Neural cell (in vitro differentiated cells): ENCODE measurements around the gene KLHL22.

Experiments
- POLR2AphosphoS5 ChIP-seq: IDR thresholded peaks from 2 replicates; pipeline ENCODE4 v1.6.1; 2012
- TAF1 ChIP-seq: IDR thresholded peaks from 2 replicates; pipeline ENCODE4 v1.6.1; 2012; ENCODE audit warnings: low read depth
- TF ChIP-seq, protein P1 (sequence below): fragments of 450-650 bp; IDR thresholded peaks from 2 replicates; pipeline ENCODE4 v1.5.1; 2014; ENCODE audit warnings: antibody characterized with exemption, mild to moderate bottlenecking, moderate library complexity; ENCODE audit not compliant: poor library complexity, severe bottlenecking
- TF ChIP-seq, protein P2 (sequence below): IDR thresholded peaks from 2 replicates; pipeline ENCODE4 v1.6.1; 2012; ENCODE audit warnings: borderline replicate concordance

DNA sequence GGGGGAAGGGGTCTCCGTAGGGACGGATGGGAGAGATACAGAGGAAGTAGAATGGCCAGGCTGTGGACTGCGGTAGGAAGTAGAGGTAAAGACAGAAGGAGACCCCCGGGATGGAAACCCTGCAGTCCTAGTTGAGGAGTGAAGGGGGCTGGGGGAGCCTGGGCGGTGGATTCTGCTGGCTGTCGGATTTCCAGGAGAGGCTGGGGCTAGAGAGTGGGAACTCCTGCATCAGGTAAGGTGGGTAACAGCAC lies 57.2 kb downstream of the KLHL22 start:
- TF ChIP-seq, protein P1, sequence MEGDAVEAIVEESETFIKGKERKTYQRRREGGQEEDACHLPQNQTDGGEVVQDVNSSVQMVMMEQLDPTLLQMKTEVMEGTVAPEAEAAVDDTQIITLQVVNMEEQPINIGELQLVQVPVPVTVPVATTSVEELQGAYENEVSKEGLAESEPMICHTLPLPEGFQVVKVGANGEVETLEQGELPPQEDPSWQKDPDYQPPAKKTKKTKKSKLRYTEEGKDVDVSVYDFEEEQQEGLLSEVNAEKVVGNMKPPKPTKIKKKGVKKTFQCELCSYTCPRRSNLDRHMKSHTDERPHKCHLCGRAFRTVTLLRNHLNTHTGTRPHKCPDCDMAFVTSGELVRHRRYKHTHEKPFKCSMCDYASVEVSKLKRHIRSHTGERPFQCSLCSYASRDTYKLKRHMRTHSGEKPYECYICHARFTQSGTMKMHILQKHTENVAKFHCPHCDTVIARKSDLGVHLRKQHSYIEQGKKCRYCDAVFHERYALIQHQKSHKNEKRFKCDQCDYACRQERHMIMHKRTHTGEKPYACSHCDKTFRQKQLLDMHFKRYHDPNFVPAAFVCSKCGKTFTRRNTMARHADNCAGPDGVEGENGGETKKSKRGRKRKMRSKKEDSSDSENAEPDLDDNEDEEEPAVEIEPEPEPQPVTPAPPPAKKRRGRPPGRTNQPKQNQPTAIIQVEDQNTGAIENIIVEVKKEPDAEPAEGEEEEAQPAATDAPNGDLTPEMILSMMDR: no peak
- TF ChIP-seq, protein P2, sequence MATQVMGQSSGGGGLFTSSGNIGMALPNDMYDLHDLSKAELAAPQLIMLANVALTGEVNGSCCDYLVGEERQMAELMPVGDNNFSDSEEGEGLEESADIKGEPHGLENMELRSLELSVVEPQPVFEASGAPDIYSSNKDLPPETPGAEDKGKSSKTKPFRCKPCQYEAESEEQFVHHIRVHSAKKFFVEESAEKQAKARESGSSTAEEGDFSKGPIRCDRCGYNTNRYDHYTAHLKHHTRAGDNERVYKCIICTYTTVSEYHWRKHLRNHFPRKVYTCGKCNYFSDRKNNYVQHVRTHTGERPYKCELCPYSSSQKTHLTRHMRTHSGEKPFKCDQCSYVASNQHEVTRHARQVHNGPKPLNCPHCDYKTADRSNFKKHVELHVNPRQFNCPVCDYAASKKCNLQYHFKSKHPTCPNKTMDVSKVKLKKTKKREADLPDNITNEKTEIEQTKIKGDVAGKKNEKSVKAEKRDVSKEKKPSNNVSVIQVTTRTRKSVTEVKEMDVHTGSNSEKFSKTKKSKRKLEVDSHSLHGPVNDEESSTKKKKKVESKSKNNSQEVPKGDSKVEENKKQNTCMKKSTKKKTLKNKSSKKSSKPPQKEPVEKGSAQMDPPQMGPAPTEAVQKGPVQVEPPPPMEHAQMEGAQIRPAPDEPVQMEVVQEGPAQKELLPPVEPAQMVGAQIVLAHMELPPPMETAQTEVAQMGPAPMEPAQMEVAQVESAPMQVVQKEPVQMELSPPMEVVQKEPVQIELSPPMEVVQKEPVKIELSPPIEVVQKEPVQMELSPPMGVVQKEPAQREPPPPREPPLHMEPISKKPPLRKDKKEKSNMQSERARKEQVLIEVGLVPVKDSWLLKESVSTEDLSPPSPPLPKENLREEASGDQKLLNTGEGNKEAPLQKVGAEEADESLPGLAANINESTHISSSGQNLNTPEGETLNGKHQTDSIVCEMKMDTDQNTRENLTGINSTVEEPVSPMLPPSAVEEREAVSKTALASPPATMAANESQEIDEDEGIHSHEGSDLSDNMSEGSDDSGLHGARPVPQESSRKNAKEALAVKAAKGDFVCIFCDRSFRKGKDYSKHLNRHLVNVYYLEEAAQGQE: no peak
- TF ChIP-seq POLR2AphosphoS5 (no peak), TAF1 (no peak)
